Skeletal muscle tissue (tissue), 4 donors: ENCODE measurements around the gene CDH12. TPM values are rescaled to one million over a fixed set of nuclear protein-coding genes. Genes with fewer than 3 reads are reported as not detected.

Experiments
- H3K27ac ChIP-seq: one replicate; pipeline ENCODE4 v1.7.0; 2013; ENCODE audit warnings: mild to moderate bottlenecking, low read depth, low read length, inconsistent platforms
- H3K27me3 ChIP-seq, 3 donors: one replicate each; pipeline ENCODE4 v1.7.0; 2013; ENCODE audit warnings: low read length in 3 of 3; ENCODE audit not compliant: control insufficient read depth in 3 of 3, insufficient read depth in 3 of 3
- H3K36me3 ChIP-seq, 3 donors: one replicate each; pipeline ENCODE4 v1.7.0; 2013; ENCODE audit warnings: low read length in 3 of 3; ENCODE audit not compliant: control insufficient read depth in 3 of 3, insufficient read depth in 3 of 3
- H3K4me1 ChIP-seq, 3 donors: one replicate each; pipeline ENCODE4 v1.7.0; 2013; ENCODE audit warnings: low read length in 3 of 3, mild to moderate bottlenecking in 3 of 3; ENCODE audit not compliant: control insufficient read depth in 3 of 3, insufficient read depth in 3 of 3
- H3K4me3 ChIP-seq, 3 donors: one replicate each; pipeline ENCODE4 v1.7.0; 2013; ENCODE audit warnings: low read length in 3 of 3
- H3K9ac ChIP-seq, 3 donors: one replicate each; pipeline ENCODE4 v1.7.0; 2013; ENCODE audit warnings: low read length in 3 of 3, mild to moderate bottlenecking in 3 of 3, moderate library complexity in 2 of 3, low read depth in 1 of 3
- H3K9me3 ChIP-seq, 3 donors: one replicate each; pipeline ENCODE4 v1.7.0; 2013; ENCODE audit warnings: low read length in 3 of 3; ENCODE audit not compliant: control insufficient read depth in 3 of 3
- total RNA-seq: library from RNA; depleted of rRNA; stranded (reverse); fragments of >200 nt; gene quantifications from one replicate; pipeline ENCODE4 v1.2.3, GENCODE V29; 2014
- donor health status: Osteomylitis.

The CDH12 gene
- total RNA-seq, 1 donor from 2014 or later: 1.6 TPM

DNA sequence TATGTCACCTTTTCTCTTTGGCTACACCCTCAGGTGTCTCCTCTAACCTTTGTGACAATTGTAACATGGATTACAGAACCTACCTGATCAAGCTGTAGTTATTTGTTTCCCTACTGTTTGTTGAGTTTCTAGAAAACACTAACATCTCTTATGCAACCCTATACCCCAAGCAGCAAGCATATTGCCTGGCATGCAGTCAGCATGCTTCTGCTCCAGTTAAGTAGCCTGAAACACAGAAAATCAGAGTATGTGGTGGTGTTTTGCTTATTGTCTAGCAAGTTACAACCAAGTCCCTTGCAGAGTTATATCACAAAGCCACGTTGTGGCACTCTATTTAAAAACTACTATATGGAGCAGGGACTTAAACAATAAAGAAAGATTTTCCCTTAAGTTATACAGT lies 131.1 kb downstream of the CDH12 start:
- Histone ChIP-seq H3K4me1 (no peaks in the 10 kb centered on the region), H3K9me3 (no peaks in the 10 kb centered on the region), H3K27ac (no peak overlapping the region), H3K27me3 (no peaks in the 10 kb centered on the region), H3K36me3 (no peaks in the 10 kb centered on the region), H3K9ac (no peak overlapping the region), H3K4me3 (no peak overlapping the region)

DNA sequence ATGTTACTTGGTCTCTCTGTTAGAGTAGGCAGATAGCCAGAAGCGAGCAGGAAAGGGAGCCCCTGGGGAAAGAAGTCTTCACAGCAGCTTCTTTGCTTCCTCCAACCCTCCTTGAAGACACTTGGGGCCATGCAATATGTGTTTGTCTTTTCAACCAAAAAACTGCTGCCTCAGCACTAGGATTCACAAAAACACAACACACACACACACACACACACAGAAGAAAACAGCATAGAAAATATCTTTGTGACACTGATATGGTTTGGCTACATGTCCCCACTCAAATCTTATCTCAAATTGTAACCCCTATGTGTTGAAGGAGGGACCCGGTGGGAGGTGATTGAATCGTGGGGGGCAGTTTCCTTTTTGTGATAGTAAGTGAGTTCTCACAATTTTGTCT lies 133.3 kb downstream of the CDH12 start:
- no peaks in the 10 kb centered on the region for H3K9me3 ChIP-seq
- H3K36me3 ChIP-seq: no peaks in the 10 kb centered on the region
- H3K27ac ChIP-seq: no peak overlapping the region
- no peaks in the 10 kb centered on the region for H3K27me3 ChIP-seq
- H3K4me1 ChIP-seq: no peaks in the 10 kb centered on the region
- no peak overlapping the region for H3K4me3 ChIP-seq
- H3K9ac ChIP-seq: no peak overlapping the region

DNA sequence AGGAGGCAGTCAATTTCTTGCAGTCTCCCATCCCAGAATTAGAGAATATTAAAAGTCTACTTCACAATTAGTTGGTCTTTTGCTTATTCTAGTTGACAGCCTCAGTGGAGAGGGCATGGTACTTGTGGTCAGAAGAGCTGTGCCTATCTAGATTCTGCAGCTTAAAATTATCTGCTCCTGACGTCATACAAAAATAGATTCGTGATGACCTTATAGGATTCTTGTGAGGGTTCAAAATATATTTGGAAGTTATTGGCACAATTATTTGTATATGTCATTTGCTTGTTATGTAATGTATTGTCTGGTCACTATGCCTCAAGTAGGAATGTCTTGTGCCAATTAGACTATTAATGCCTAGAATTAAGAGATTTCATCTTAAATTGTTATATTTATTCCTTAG lies 142.5 kb downstream of the CDH12 start:
- Histone ChIP-seq H3K4me3 (no peak overlapping the region), H3K4me1 (no peaks in the 10 kb centered on the region), H3K27me3 (no peaks in the 10 kb centered on the region), H3K36me3 (no peaks in the 10 kb centered on the region), H3K9ac (no peak overlapping the region), H3K27ac (no peak overlapping the region), H3K9me3 (no peaks in the 10 kb centered on the region)

DNA sequence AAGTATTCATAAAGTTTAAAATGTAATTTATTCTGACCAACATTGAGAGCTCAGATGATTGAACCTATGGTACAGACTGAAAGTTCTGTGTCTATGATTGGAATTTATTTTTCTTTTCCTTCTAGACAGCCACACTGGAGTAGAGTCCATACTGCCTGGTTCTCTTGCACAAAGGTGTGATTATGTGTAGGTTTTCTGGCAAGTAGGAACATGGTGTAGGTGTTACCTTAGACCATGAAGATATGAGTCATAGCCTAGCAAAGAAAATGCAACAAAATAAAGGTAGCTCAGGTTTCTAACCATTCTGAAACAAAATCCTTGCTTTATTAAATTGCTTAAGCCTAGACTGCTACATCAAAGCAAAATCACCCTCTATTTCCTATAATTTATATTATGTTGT lies 143.4 kb downstream of the CDH12 start:
- Histone ChIP-seq H3K9ac (no peak overlapping the region), H3K27me3 (no peaks in the 10 kb centered on the region), H3K27ac (no peak overlapping the region), H3K9me3 (no peaks in the 10 kb centered on the region), H3K4me1 (no peaks in the 10 kb centered on the region), H3K36me3 (no peaks in the 10 kb centered on the region), H3K4me3 (no peak overlapping the region)

DNA sequence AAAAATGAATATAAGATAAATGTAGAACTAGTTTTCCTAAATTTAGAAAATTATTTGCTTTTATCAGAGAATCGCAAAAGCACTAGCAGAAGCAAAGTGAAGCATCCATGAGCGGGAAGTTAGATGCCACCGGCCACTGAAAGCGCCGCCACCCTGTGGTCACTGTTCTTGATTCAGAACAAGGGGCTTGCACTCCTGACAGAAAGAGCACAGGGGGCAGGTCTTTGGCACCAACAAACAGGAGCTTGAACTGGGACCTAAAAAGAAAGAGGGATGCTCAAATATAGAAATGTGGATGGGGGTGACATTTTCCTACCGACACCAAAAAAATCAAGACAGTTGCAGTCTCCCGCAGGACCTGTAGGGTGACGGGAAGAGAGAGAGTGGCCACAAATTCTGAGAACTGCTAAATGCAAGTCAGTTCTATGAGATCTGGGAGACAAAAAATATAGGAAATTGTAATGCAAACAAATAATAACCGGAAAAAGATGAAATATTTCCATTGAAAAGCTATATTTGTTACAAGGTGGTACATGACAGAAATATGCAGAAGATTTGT lies 144.3 kb downstream of the CDH12 start:
- Histone ChIP-seq H3K9me3 (no peaks in the 10 kb centered on the region), H3K9ac (no peak overlapping the region)

DNA sequence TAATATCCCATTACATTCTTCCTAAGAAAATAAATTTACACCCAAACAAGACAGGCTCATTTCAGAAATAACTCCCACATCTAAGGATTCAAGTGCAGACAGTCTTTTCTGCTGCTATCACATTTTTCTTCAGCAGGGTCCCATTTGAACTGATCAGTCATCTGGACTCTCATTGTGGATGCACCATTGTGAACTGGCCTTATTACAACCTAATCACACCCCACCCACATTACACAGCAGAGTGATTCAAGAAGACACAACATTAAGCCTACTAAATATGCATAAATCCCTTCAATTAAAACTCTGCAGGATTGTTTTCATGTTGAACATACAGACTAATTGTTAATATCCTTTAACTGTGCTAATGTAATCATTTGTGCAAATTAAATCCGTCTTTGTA lies 146.2 kb downstream of the CDH12 start:
- H3K27me3 ChIP-seq: no peaks in the 10 kb centered on the region
- no peak overlapping the region for H3K9ac ChIP-seq
- H3K4me3 ChIP-seq: no peak overlapping the region
- H3K36me3 ChIP-seq: no peaks in the 10 kb centered on the region
- no peak overlapping the region for H3K27ac ChIP-seq
- no peaks in the 10 kb centered on the region for H3K4me1 ChIP-seq
- H3K9me3 ChIP-seq: no peaks in the 10 kb centered on the region

More for the DNA sequence above, 144.3 kb downstream of the CDH12 start:
- Histone ChIP-seq H3K4me1 (no peaks in the 10 kb centered on the region), H3K27me3 (no peaks in the 10 kb centered on the region), H3K36me3 (no peaks in the 10 kb centered on the region), H3K4me3 (no peak overlapping the region), H3K27ac (no peak overlapping the region)

DNA sequence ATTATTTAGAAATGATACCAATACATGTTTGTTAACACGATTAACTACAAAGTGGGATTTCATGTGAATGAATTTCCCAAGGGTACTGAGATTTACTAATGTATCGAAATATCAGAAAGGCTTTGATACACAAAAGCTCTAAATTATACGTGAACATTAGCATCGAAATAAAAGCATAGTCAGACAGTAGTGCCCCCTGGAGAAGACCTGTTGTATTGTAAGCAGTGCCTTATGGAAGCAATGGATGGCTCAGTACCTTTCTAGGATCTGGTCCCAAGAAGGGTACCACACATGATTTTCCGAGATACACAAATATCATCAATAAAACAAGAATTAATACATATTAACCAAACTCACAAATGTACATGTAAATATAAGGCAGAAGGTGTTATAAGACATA lies 153.8 kb downstream of the CDH12 start:
- no peaks in the 10 kb centered on the region for H3K9me3 ChIP-seq
- H3K27me3 ChIP-seq: no peaks in the 10 kb centered on the region
- no peak overlapping the region for H3K9ac ChIP-seq
- no peak overlapping the region for H3K27ac ChIP-seq
- no peaks in the 10 kb centered on the region for H3K4me1 ChIP-seq
- no peaks in the 10 kb centered on the region for H3K36me3 ChIP-seq
- H3K4me3 ChIP-seq: no peak overlapping the region

DNA sequence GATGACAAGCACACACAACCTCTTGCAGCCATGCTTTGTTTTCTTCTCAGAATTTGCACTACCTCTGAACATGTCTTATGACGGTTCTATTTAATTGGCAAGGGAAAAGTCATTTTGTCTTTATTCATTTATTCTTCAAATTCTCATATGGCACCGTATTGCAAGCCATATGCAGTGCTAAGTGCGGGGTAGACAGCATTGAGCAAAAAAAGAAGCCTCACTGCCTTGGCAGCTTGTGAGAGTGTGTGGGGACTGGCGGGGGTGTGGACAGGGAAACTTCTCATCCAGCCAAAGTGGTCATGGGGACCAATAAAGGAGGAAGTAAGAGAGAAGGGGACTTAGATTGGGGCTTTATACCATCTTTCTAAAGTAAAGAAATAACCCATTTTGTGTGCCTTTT lies 160.0 kb downstream of the CDH12 start:
- Histone ChIP-seq H3K9ac (no peak overlapping the region), H3K27me3 (no peaks in the 10 kb centered on the region), H3K36me3 (no peaks in the 10 kb centered on the region), H3K9me3 (no peaks in the 10 kb centered on the region), H3K27ac (no peak overlapping the region), H3K4me3 (no peak overlapping the region), H3K4me1 (no peaks in the 10 kb centered on the region)

DNA sequence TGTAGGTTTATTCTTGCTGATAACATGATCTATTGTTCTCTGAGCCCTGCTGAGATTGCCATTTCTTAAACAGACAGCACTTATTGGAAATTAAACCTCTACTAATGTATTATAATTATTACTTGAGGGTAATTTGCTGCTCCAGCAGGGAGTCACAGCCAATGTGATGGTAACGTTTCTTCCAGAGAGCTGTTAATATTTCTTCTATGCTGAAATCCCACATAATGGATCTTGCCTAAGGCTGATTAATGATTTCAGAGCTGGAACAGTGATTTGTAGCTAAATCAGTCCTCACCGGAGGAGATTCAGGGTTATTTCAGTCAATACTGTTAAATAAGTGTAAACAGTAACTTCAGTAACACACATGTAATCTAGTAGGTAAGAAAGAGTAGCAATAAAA lies 170.1 kb downstream of the CDH12 start:
- Histone ChIP-seq H3K27ac (no peak overlapping the region), H3K4me3 (no peak overlapping the region), H3K4me1 (no peaks in the 10 kb centered on the region), H3K27me3 (no peaks in the 10 kb centered on the region), H3K36me3 (no peaks in the 10 kb centered on the region), H3K9ac (no peak overlapping the region), H3K9me3 (no peaks in the 10 kb centered on the region)

DNA sequence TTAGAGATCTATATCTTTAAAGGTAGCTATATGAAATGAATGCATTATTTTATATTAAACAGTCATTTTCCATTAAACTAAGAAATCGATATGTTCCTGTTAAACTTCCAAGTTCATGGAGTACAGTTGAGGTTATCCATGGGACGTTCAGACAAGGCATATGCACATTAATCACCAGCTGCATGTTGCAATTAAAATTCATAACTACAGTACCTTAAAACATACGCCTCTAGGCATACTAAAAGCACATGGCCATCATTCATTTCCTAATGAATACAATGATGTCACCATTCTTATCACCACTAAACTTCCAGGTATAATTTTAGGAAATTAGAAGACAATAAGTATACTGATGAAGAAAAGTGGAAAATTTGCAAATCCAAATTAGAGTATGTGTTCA lies 174.3 kb downstream of the CDH12 start:
- no peaks in the 10 kb centered on the region for H3K9me3 ChIP-seq
- no peaks in the 10 kb centered on the region for H3K36me3 ChIP-seq
- H3K27me3 ChIP-seq: no peaks in the 10 kb centered on the region
- no peak overlapping the region for H3K9ac ChIP-seq
- no peaks in the 10 kb centered on the region for H3K4me1 ChIP-seq
- H3K27ac ChIP-seq: no peak overlapping the region
- H3K4me3 ChIP-seq: no peak overlapping the region

DNA sequence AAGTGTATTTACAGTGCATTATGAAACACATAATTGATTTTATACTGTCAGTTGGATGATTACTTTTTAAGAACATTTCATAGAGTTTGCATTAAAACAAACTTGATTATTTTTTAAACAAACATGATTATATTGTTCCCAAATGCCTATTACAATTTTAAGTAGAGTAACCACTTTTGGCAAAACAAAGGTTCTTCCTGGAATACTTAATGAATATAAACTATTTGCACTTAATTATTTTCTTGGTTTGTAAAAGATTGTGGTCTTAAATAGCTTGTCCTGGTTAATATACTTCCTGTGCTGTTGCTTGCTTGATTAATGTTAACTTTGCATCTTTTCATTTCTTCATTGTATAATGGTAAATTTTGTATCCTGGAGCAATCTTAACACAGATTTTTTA lies 180.0 kb downstream of the CDH12 start:
- Histone ChIP-seq H3K9me3 (no peaks in the 10 kb centered on the region), H3K4me1 (no peaks in the 10 kb centered on the region), H3K27ac (no peak overlapping the region), H3K27me3 (no peaks in the 10 kb centered on the region), H3K36me3 (no peaks in the 10 kb centered on the region), H3K4me3 (no peak overlapping the region), H3K9ac (no peak overlapping the region)
